SH-SY5Y (cell line): Measurements from ENCODE around the gene SPACA5.

Experiments
- GATA2 ChIP-seq: IDR thresholded peaks from 2 replicates; pipeline ENCODE4 v1.6.1; 2011; ENCODE audit warnings: mild to moderate bottlenecking, low read depth, low read length
- GATA3 ChIP-seq: IDR thresholded peaks from 2 replicates; pipeline ENCODE4 v1.6.1; 2011; ENCODE audit warnings: low read depth, mild to moderate bottlenecking, low read length, moderate library complexity

GRCh38 chrX:48030237-48030636 is 23.4 kb downstream of the SPACA5 start:
- TF ChIP-seq GATA2 (no peak), GATA3 (no peak)
